SK-N-SH (cell line): Measurements from ENCODE around the gene TOLLIP. TPM values are rescaled to one million over a fixed set of nuclear protein-coding genes. Genes with fewer than 3 reads are reported as not detected.

ENCODE experiments used
- CTCF ChIA-PET: fragments of 300-600, 350-600 bp; formaldehyde crosslinking; extraction: SDS; loops from one replicate; lab custom pipeline; 2021; lab: Yijun Ruan, JAX
- POLR2A ChIA-PET: fragments of 350-600 bp; sonication (Branson Sonifier 250); formaldehyde crosslinking; extraction: SDS; loops from one replicate; lab custom pipeline; 2020; ENCODE audit warnings: antibody characterized with exemption, inconsistent platforms; lab: Yijun Ruan, JAX
- DNase-seq: peaks from one replicate; pipeline ENCODE4 v3.0.0; 2012
- H2AFZ ChIP-seq: fragments of 200-600 bp; sonication (generic); 2 replicates; pipeline ENCODE4 v1.8.1; 2016; ENCODE audit warnings: antibody characterized with exemption, mild to moderate bottlenecking, low read depth
- H3F3A ChIP-seq: fragments of 200-600 bp; sonication (generic); replicated peaks from 2 replicates; pipeline ENCODE3; 2016; ENCODE audit warnings: antibody characterized with exemption, mild to moderate bottlenecking; ENCODE audit not compliant: insufficient read depth
- H3K27ac ChIP-seq, 2 experiments: fragments of 200-500 bp in 1 of 2; fragments of 200-600 bp in 1 of 2; sonication (Bioruptor generic) in 1 of 2; sonication (generic), shearing (Covaris generic) in 1 of 2; 2 replicates each; pipeline versions ENCODE4 v1.5.1 to v1.6.1; 2014 to 2016; ENCODE audit warnings: low read depth in 2 of 2, inconsistent platforms in 1 of 2, low read length in 1 of 2, mild to moderate bottlenecking in 1 of 2, mixed read lengths in 1 of 2
- H3K27me3 ChIP-seq: fragments of 200-600 bp; sonication (generic), shearing (Covaris generic); 2 replicates; pipeline ENCODE4 v1.6.1; 2016; ENCODE audit warnings: mixed run types; ENCODE audit not compliant: insufficient read depth
- H3K36me3 ChIP-seq, 2 experiments: fragments of 200-500 bp in 1 of 2; fragments of 200-600 bp in 1 of 2; sonication (Bioruptor generic) in 1 of 2; sonication (generic) in 1 of 2; replicated peaks in 1 of 2; 2 replicates each; pipeline versions ENCODE3 to v1.5.1; 2014 to 2016; ENCODE audit warnings: low read length in 1 of 2, mild to moderate bottlenecking in 1 of 2; ENCODE audit not compliant: insufficient read depth in 2 of 2, control insufficient read depth in 1 of 2
- H3K4me1 ChIP-seq, 2 experiments: fragments of 200-500 bp in 1 of 2; fragments of 200-600 bp in 1 of 2; sonication (Bioruptor generic) in 1 of 2; sonication (generic), shearing (Covaris generic) in 1 of 2; 2 replicates each; pipeline versions ENCODE4 v1.5.1 to v1.6.1; 2014 to 2016; ENCODE audit warnings: low read depth in 1 of 2, low read length in 1 of 2, mixed run types in 1 of 2; ENCODE audit not compliant: insufficient read depth in 2 of 2, control insufficient read depth in 1 of 2
- H3K4me2 ChIP-seq: fragments of 200-600 bp; sonication (generic), shearing (Covaris generic); 2 replicates; pipeline ENCODE4 v1.6.1; 2017; ENCODE audit warnings: mixed run types
- H3K4me3 ChIP-seq, 2 experiments: fragments of 200-500 bp in 1 of 2; fragments of 200-600 bp in 1 of 2; sonication (Bioruptor generic) in 1 of 2; sonication (generic), shearing (Covaris generic) in 1 of 2; 2 replicates each; pipeline versions ENCODE4 v1.5.1 to v1.8.1; 2014 to 2016; ENCODE audit warnings: low read depth in 2 of 2, inconsistent platforms in 1 of 2, low read length in 1 of 2, mild to moderate bottlenecking in 1 of 2, mixed read lengths in 1 of 2, moderate library complexity in 1 of 2
- H3K79me2 ChIP-seq: fragments of 200-600 bp; sonication (generic); 2 replicates; pipeline ENCODE4 v1.8.1; 2017; ENCODE audit warnings: mild to moderate bottlenecking; ENCODE audit not compliant: insufficient read depth
- H3K9ac ChIP-seq: fragments of 200-600 bp; sonication (generic); 2 replicates; pipeline ENCODE4 v1.6.1; 2017; ENCODE audit warnings: mixed run types
- H3K9me2 ChIP-seq: fragments of 200-600 bp; sonication (generic); 2 replicates; pipeline ENCODE4 v1.6.1; 2017; ENCODE audit warnings: mixed run types
- H3K9me3 ChIP-seq: fragments of 200-600 bp; sonication (generic); 2 replicates; pipeline ENCODE4 v1.6.1; 2017; ENCODE audit warnings: mixed run types, mild to moderate bottlenecking, moderate library complexity
- H4K20me1 ChIP-seq: fragments of 200-600 bp; sonication (generic); 2 replicates; pipeline ENCODE4 v1.6.1; 2017; ENCODE audit warnings: mild to moderate bottlenecking, mixed run types; ENCODE audit not compliant: insufficient read depth
- CHD2 ChIP-seq: fragments of 150-350 bp; IDR thresholded peaks from 2 replicates; pipeline ENCODE4 v1.6.1; 2018; ENCODE audit warnings: low read length; ENCODE audit not compliant: partially characterized antibody
- EZH2phosphoT487 ChIP-seq: fragments of 200-600 bp; sonication (generic); IDR thresholded peaks from 2 replicates; pipeline ENCODE4 v1.6.1; 2017; ENCODE audit warnings: low read depth, mixed run types, mild to moderate bottlenecking, antibody characterized with exemption, moderate library complexity, borderline replicate concordance
- FOSL2 ChIP-seq: IDR thresholded peaks from 2 replicates; pipeline ENCODE4 v1.4.0; 2012; ENCODE audit warnings: low read depth, mild to moderate bottlenecking, moderate library complexity, borderline replicate concordance
- JUND ChIP-seq: IDR thresholded peaks from 2 replicates; pipeline ENCODE4 v1.4.0; 2012
- MXI1 ChIP-seq: IDR thresholded peaks from 2 replicates; pipeline ENCODE4 v1.6.1; 2012; ENCODE audit warnings: mild to moderate bottlenecking, low read depth, low read length, improper control_type of control experiment
- NFIC ChIP-seq: IDR thresholded peaks from 2 replicates; pipeline ENCODE4 v1.4.0; 2012; ENCODE audit warnings: borderline replicate concordance
- NRF1 ChIP-seq: IDR thresholded peaks from 2 replicates; pipeline ENCODE4 v1.6.1; 2012; ENCODE audit warnings: low read depth, mild to moderate bottlenecking, low read length
- PBX3 ChIP-seq: IDR thresholded peaks from 2 replicates; pipeline ENCODE4; 2012
- RCOR1 ChIP-seq: fragments of 150-350 bp; IDR thresholded peaks from 2 replicates; pipeline ENCODE4 v1.6.1; 2017; ENCODE audit warnings: antibody characterized with exemption, low read length
- SIN3A ChIP-seq: IDR thresholded peaks from 2 replicates; pipeline ENCODE4 v1.6.1; 2012; ENCODE audit warnings: low read depth, mild to moderate bottlenecking, low read length, moderate library complexity, borderline replicate concordance
- TCF12 ChIP-seq: IDR thresholded peaks from 2 replicates; pipeline ENCODE4 v1.4.0; 2012
- TEAD4 ChIP-seq: IDR thresholded peaks from 2 replicates; pipeline ENCODE4 v1.4.0; 2012; ENCODE audit warnings: mild to moderate bottlenecking, borderline replicate concordance; ENCODE audit not compliant: insufficient read depth
- WGBS: methylation state at CpG from one replicate; pipeline ENCODE4 v1.1.6; 2017; ENCODE audit warnings: low lambda C conversion rate; 5-methylcytosine and 5-hydroxymethylcytosine counted together
- polyA plus RNA-seq, 3 experiments: library from polyadenylated mRNA; depleted of rRNA; stranded (reverse); fragments of >200 nt; gene quantifications; 2 replicates each; pipeline ENCODE4 v1.2.3, GENCODE V29; 2012
- TF ChIP-seq, protein P1 (sequence below): fragments of 150-350 bp; IDR thresholded peaks from 2 replicates; pipeline ENCODE4 v1.6.1; 2017; ENCODE audit warnings: antibody characterized with exemption, low read length, low read depth, borderline replicate concordance
- TF ChIP-seq, protein P2 (sequence below): IDR thresholded peaks from 2 replicates; pipeline ENCODE4 v1.4.0; 2012; ENCODE audit warnings: low read depth

The TOLLIP gene
- polyA plus RNA-seq, 1 of the 3 experiments (the other 2 are of a cell fraction): 55.4 TPM

DNA sequence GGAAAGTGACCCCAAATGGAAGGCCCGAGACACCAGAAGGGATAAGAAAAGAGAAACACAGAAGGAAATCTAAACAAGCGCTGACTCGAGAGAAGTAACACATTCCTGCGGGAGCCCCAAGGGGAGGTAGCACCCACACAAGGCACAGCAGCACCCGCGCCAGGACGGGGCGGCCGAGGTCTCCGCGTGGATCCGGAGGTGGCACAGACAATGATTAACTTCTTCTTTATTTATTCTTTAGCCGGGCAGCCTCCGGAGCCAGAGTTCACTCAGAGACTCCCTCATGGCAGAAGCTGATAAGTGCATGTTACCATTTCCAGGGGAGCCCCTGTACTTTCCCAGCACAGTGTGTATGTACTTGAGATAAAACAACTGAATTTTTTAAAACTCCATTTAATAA, 5.1 kb downstream of the TOLLIP start:
- no peaks in the 10 kb centered on the region for H3K9me2 ChIP-seq
- H3K27me3 ChIP-seq: no peaks in the 10 kb centered on the region
- H3K9me3 ChIP-seq: no peaks in the 10 kb centered on the region
- no peak for DNase-seq
- TF ChIP-seq NRF1: no peak
- no peak for TF ChIP-seq TEAD4
- no peak for TF ChIP-seq TCF12
- TF ChIP-seq RCOR1: no peak
- TF ChIP-seq CHD2: no peak
- TF ChIP-seq EZH2phosphoT487: no peak
- TF ChIP-seq, protein P1, sequence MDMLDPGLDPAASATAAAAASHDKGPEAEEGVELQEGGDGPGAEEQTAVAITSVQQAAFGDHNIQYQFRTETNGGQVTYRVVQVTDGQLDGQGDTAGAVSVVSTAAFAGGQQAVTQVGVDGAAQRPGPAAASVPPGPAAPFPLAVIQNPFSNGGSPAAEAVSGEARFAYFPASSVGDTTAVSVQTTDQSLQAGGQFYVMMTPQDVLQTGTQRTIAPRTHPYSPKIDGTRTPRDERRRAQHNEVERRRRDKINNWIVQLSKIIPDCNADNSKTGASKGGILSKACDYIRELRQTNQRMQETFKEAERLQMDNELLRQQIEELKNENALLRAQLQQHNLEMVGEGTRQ: no peak
- TF ChIP-seq, protein P2, sequence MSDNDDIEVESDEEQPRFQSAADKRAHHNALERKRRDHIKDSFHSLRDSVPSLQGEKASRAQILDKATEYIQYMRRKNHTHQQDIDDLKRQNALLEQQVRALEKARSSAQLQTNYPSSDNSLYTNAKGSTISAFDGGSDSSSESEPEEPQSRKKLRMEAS: no peak
- no peak for TF ChIP-seq NFIC
- no peak for TF ChIP-seq PBX3
- POLR2A ChIA-PET: no interaction called here
- CTCF ChIA-PET: interaction anchor here (1.2 kb wide), 1 partner anchor 89 kb away, joined by 3 read pairs; no protein-coding TSS in a partner anchor
- H3K4me2 ChIP-seq: no peak overlapping the region
- H3K4me1 ChIP-seq: peaks cover 0 to 16% of the 10 kb centered on the region in 2 experiments; a peak in 2 of 4 replicates
- no peak overlapping the region for H3K4me3 ChIP-seq
- no peak overlapping the region for H3K9ac ChIP-seq
- H3K27ac ChIP-seq: no peak overlapping the region
- peaks cover 0 to 19% of the 10 kb centered on the region in 2 experiments for H3K36me3 ChIP-seq
- peaks cover 58% of the 10 kb centered on the region for H4K20me1 ChIP-seq
- 87% methylated on average over 14 of the region's 14 CpGs for WGBS
- no peak overlapping the region for H2AFZ ChIP-seq
- peaks cover 96% of the 10 kb centered on the region for H3K79me2 ChIP-seq
- H3F3A ChIP-seq: no peaks in the 10 kb centered on the region

DNA sequence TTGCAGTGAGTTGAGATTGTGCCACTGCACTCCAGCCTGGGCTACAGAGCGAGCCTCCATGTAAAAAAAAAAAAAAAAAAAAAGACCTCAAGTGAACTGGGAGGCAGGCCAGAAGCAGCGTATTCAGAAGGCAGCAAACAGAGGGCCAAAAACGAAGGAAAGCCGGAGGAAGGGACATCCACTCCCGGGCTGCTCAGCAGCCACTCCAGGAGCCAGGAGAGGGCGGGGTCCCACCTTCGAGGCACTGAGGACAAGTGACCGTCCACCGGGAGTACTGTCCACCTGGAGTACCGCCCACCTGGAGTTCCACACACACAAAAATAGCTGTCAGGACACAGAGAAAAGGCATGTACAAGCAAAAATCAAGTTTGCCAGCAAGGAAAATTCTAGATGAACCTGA, 5.5 kb downstream of the TOLLIP start:
- H2AFZ ChIP-seq: no peak overlapping the region
- H3K4me3 ChIP-seq: no peak overlapping the region
- DNase-seq: peak; percentile 31
- H3K9me2 ChIP-seq: no peaks in the 10 kb centered on the region
- no peaks in the 10 kb centered on the region for H3K9me3 ChIP-seq
- no peaks in the 10 kb centered on the region for H3F3A ChIP-seq
- H3K4me1 ChIP-seq: peaks cover 0 to 16% of the 10 kb centered on the region in 2 experiments; a peak in 2 of 4 replicates
- H3K27me3 ChIP-seq: no peaks in the 10 kb centered on the region
- H3K9ac ChIP-seq: no peak overlapping the region
- H4K20me1 ChIP-seq: peaks cover 62% of the 10 kb centered on the region
- peaks cover 97% of the 10 kb centered on the region for H3K79me2 ChIP-seq
- H3K4me2 ChIP-seq: no peak overlapping the region
- H3K36me3 ChIP-seq: peaks cover 0 to 19% of the 10 kb centered on the region in 2 experiments
- H3K27ac ChIP-seq: no peak overlapping the region
- 90% methylated on average over 10 of the region's 10 CpGs for WGBS
- CTCF ChIA-PET: interaction anchor here (1.2 kb wide), 1 partner anchor 89 kb away, joined by 3 read pairs; no protein-coding TSS in a partner anchor
- TF ChIP-seq TEAD4 (no peak), FOSL2 (no peak), JUND (no peak), SIN3A (no peak), MXI1 (no peak)
- POLR2A ChIA-PET: no interaction called here
